H1 (cell line): ENCODE measurements around the gene CUZD1.

Experiments
- BACH1 ChIP-seq: IDR thresholded peaks from 2 replicates; pipeline ENCODE4 v1.6.1; 2012; ENCODE audit warnings: low read length, improper control_type of control experiment
- CBX8 ChIP-seq: fragments of 300-800, 300-1000 bp; sonication (generic); IDR thresholded peaks from 2 replicates; pipeline ENCODE4 v1.7.1; 2016; ENCODE audit warnings: low read depth, low read length, borderline replicate concordance
- EZH2 ChIP-seq: fragments of 200-600 bp; sonication (generic); IDR thresholded peaks from 2 replicates; pipeline ENCODE4 v1.7.1; 2012; ENCODE audit warnings: low read depth, mild to moderate bottlenecking, moderate library complexity, low read length, inconsistent platforms; ENCODE audit not compliant: severe bottlenecking
- JUN ChIP-seq: IDR thresholded peaks from 2 replicates; pipeline ENCODE4 v1.6.1; 2011; ENCODE audit warnings: low read depth, mild to moderate bottlenecking, improper control_type of control experiment, low read length
- JUND ChIP-seq: IDR thresholded peaks from 2 replicates; pipeline ENCODE4 v1.6.1; 2011; ENCODE audit warnings: mild to moderate bottlenecking, improper control_type of control experiment, low read length
- POLR2A ChIP-seq, 2 experiments: IDR thresholded peaks; 1 replicate in 1 of 2; 2 replicates in 1 of 2; pipeline ENCODE4 v1.6.1; 2011; ENCODE audit warnings: low read depth in 2 of 2, low read length in 2 of 2, mild to moderate bottlenecking in 2 of 2; ENCODE audit errors: control extremely low read depth in 1 of 2
- TAF1 ChIP-seq: IDR thresholded peaks from 2 replicates; pipeline ENCODE4 v1.6.1; 2011; ENCODE audit warnings: mild to moderate bottlenecking, low read depth, low read length
- YY1 ChIP-seq: IDR thresholded peaks from 2 replicates; pipeline ENCODE4 v1.6.1; 2011; ENCODE audit warnings: low read depth, mild to moderate bottlenecking, low read length
- TF ChIP-seq, protein P1 (sequence below), 3 experiments: IDR thresholded peaks; 1 replicate in 2 of 3; 2 replicates in 1 of 3; pipeline versions ENCODE4 v1.5.1 to v1.6.1; 2011; ENCODE audit warnings: low read length in 3 of 3, mild to moderate bottlenecking in 3 of 3, inconsistent platforms in 2 of 3, low read depth in 1 of 3, moderate library complexity in 1 of 3; ENCODE audit not compliant: insufficient read depth in 1 of 3; ENCODE audit errors: control extremely low read depth in 1 of 3
- TF ChIP-seq, protein P2 (sequence below): IDR thresholded peaks from 2 replicates; pipeline ENCODE4 v1.6.1; 2012; ENCODE audit warnings: inconsistent platforms
- TF ChIP-seq, protein P3 (sequence below): IDR thresholded peaks from 2 replicates; pipeline ENCODE4 v1.6.1; 2011; ENCODE audit warnings: low read depth, mild to moderate bottlenecking, low read length; ENCODE audit not compliant: insufficient read depth

DNA sequence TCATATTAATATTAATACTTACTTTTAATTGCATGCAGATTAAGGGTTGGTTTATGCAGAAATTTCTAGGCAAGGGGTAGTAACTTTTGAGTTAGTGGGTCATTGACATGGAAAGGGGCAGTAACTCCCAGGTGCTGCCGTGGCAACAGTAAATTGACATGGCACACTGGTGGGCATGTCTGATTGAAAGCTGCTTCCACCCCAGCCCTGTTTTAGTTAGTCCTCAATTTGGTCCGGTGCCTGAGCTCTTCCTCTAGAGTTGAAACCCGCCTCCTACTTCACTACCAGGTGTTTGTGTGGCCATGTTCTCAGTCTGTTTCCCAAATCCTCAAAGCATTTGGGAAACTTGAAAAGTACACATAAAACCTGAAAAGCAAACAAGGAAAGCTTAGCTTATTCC lies 18.4 kb downstream of the CUZD1 start:
- no peak for TF ChIP-seq YY1
- TF ChIP-seq JUND = no peak
- no peak for TF ChIP-seq BACH1
- no peak for TF ChIP-seq POLR2A (IDR thresholded peaks at IDR 0.05; ENCODE audit: control extremely low read depth in 1 of 2, low read depth in 2 of 2, low read length in 2 of 2)
- no peak for TF ChIP-seq EZH2
- TF ChIP-seq, protein P1, sequence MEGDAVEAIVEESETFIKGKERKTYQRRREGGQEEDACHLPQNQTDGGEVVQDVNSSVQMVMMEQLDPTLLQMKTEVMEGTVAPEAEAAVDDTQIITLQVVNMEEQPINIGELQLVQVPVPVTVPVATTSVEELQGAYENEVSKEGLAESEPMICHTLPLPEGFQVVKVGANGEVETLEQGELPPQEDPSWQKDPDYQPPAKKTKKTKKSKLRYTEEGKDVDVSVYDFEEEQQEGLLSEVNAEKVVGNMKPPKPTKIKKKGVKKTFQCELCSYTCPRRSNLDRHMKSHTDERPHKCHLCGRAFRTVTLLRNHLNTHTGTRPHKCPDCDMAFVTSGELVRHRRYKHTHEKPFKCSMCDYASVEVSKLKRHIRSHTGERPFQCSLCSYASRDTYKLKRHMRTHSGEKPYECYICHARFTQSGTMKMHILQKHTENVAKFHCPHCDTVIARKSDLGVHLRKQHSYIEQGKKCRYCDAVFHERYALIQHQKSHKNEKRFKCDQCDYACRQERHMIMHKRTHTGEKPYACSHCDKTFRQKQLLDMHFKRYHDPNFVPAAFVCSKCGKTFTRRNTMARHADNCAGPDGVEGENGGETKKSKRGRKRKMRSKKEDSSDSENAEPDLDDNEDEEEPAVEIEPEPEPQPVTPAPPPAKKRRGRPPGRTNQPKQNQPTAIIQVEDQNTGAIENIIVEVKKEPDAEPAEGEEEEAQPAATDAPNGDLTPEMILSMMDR (IDR thresholded peaks at IDR 0.05; ENCODE audit: control extremely low read depth in 1 of 3, insufficient read depth in 1 of 3, low read depth in 1 of 3, low read length in 3 of 3) = no peak
- TF ChIP-seq, protein P2, sequence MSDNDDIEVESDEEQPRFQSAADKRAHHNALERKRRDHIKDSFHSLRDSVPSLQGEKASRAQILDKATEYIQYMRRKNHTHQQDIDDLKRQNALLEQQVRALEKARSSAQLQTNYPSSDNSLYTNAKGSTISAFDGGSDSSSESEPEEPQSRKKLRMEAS = no peak
- no peak for TF ChIP-seq TAF1
- TF ChIP-seq, protein P3, sequence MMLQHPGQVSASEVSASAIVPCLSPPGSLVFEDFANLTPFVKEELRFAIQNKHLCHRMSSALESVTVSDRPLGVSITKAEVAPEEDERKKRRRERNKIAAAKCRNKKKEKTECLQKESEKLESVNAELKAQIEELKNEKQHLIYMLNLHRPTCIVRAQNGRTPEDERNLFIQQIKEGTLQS = no peak
- no peak for TF ChIP-seq JUN
- no peak for TF ChIP-seq CBX8
